ENCODE measurements around the gene GMFB.

The GMFB gene

GRCh38 chr14:54475187-54475899 is 13.4 kb downstream of the GMFB start:
- POLR2A ChIA-PET: no interaction called here
- Histone ChIP-seq H3K27ac (ENCODE audit: extremely low read depth, low read depth, low read length) (no peak overlapping the region), H3K4me1 (ENCODE audit: control insufficient read depth, insufficient read depth, low read length) (peaks cover 18% of the 10 kb centered on the region), H3K9me3 (ENCODE audit: control insufficient read depth, insufficient read depth, low read depth, low read length) (no peaks in the 10 kb centered on the region), H3K36me3 (ENCODE audit: control insufficient read depth in 2 of 2, insufficient read depth in 1 of 2, low read length in 2 of 2) (peaks cover 25 to 33% of the 10 kb centered on the region in 2 experiments; a peak in 2 of 3 replicates), H3K4me3 (ENCODE audit: low read depth, low read length) (no peak overlapping the region)
- CTCF ChIA-PET: interaction anchor here (1.8 kb wide), 1 partner anchor 13 kb away, joined by 4 read pairs; the partner anchor contains the start of gene GMFB
- TF ChIP-seq ZNF433 (tag by site-specific recombination; IDR thresholded peaks at IDR 0.05; ENCODE audit: low read depth) (no peak), ZBTB1 (tag by site-specific recombination; IDR thresholded peaks at IDR 0.05) (no peak), ZNF501 (tag by site-specific recombination; IDR thresholded peaks at IDR 0.05) (no peak), ZNF670 (tag by site-specific recombination; IDR thresholded peaks at IDR 0.05; ENCODE audit: low read depth) (no peak), ZSCAN23 (tag by site-specific recombination; IDR thresholded peaks at IDR 0.05) (no peak), ZNF837 (tag by site-specific recombination; IDR thresholded peaks at IDR 0.05) (no peak), ZNF211 (tag by site-specific recombination; IDR thresholded peaks at IDR 0.05; ENCODE audit: low read depth) (no peak)

DNA sequence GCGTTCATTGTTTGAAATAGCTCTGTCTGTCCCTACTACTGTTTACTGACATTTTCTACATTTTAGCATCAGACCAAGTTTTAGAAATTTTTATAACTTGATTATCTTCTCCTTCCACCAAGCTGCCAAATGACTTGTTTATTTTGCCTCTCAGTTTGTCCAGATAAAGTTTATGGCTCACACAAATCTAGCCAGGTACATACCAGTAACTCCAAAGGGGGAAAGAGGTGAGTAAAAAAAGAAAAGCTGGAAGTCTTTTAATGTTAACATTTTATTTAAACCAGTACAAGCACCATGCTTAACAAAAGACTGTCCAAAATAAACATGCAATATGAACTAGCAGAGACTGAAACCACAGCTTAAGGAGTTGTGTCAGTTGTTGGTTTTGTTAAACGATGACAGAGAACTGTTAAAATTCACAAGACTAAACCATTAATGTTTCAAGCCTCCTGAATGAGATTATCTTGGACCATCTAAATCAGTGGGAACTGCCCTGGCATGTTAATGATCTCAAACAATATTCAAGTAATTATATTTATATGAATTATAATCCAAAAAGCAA is 14.5 kb downstream of the GMFB start:
- H3K4me3 ChIP-seq (ENCODE audit: low read depth, low read length): no peak overlapping the region
- H3K9me3 ChIP-seq (ENCODE audit: control insufficient read depth, insufficient read depth, low read depth, low read length): no peaks in the 10 kb centered on the region
- TF ChIP-seq ZNF214 (tag by site-specific recombination; IDR thresholded peaks at IDR 0.05; ENCODE audit: borderline replicate concordance) (no peak), ZNF518A (tag by site-specific recombination; conservative IDR thresholded peaks at IDR 0.05; ENCODE audit: low read depth) (no peak), GFI1B (tag by site-specific recombination; IDR thresholded peaks at IDR 0.05) (no peak), ZNF404 (tag by site-specific recombination; IDR thresholded peaks at IDR 0.05) (no peak), WT1 (tag by site-specific recombination; IDR thresholded peaks at IDR 0.05) (peak; percentile 89), ZNF362 (tag by site-specific recombination; IDR thresholded peaks at IDR 0.05) (no peak), ZNF155 (tag by site-specific recombination; IDR thresholded peaks at IDR 0.05) (no peak), PRDM10 (tag by site-specific recombination; IDR thresholded peaks at IDR 0.05) (peak; percentile 73), ZNF426 (tag by site-specific recombination; IDR thresholded peaks at IDR 0.05) (no peak), ZNF621 (tag by site-specific recombination; IDR thresholded peaks at IDR 0.05) (no peak), ZNF184 (tag by site-specific recombination; IDR thresholded peaks at IDR 0.05) (no peak)
- TF ChIP-seq, protein P1, sequence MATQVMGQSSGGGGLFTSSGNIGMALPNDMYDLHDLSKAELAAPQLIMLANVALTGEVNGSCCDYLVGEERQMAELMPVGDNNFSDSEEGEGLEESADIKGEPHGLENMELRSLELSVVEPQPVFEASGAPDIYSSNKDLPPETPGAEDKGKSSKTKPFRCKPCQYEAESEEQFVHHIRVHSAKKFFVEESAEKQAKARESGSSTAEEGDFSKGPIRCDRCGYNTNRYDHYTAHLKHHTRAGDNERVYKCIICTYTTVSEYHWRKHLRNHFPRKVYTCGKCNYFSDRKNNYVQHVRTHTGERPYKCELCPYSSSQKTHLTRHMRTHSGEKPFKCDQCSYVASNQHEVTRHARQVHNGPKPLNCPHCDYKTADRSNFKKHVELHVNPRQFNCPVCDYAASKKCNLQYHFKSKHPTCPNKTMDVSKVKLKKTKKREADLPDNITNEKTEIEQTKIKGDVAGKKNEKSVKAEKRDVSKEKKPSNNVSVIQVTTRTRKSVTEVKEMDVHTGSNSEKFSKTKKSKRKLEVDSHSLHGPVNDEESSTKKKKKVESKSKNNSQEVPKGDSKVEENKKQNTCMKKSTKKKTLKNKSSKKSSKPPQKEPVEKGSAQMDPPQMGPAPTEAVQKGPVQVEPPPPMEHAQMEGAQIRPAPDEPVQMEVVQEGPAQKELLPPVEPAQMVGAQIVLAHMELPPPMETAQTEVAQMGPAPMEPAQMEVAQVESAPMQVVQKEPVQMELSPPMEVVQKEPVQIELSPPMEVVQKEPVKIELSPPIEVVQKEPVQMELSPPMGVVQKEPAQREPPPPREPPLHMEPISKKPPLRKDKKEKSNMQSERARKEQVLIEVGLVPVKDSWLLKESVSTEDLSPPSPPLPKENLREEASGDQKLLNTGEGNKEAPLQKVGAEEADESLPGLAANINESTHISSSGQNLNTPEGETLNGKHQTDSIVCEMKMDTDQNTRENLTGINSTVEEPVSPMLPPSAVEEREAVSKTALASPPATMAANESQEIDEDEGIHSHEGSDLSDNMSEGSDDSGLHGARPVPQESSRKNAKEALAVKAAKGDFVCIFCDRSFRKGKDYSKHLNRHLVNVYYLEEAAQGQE (tag by site-specific recombination; IDR thresholded peaks at IDR 0.05): peak; percentile 20; the same call in 1 of the 2 replicates
- ChIA-PET POLR2A (no interaction called here), CTCF (interaction anchor here (1.8 kb wide), 1 partner anchor 14 kb away, joined by 4 read pairs; the partner anchor contains the start of gene GMFB)
- H3K36me3 ChIP-seq (ENCODE audit: control insufficient read depth in 2 of 2, insufficient read depth in 1 of 2, low read length in 2 of 2): peaks cover 16 to 25% of the 10 kb centered on the region in 2 experiments; a peak in 2 of 3 replicates
- no peak overlapping the region for H3K27ac ChIP-seq (ENCODE audit: extremely low read depth, low read depth, low read length)
- peaks cover 18% of the 10 kb centered on the region for H3K4me1 ChIP-seq (ENCODE audit: control insufficient read depth, insufficient read depth, low read length)
